GM18517 (cell line): ENCODE results near the gene DNAJC12.
"Not testable (repeated sequence)": the region's sequence is repeated elsewhere in the genome, so short reads cannot be mapped to it uniquely, and the experiment has no call there.

Experiments used
- ATAC-seq: cut with Tn5 transposase; IDR thresholded peaks from one replicate; pipeline ENCODE4 v1.9.1; 2021; ENCODE audit warnings: mild to moderate bottlenecking, moderate library complexity; ENCODE audit not compliant: unreplicated experiment

Gene DNAJC12

DNA sequence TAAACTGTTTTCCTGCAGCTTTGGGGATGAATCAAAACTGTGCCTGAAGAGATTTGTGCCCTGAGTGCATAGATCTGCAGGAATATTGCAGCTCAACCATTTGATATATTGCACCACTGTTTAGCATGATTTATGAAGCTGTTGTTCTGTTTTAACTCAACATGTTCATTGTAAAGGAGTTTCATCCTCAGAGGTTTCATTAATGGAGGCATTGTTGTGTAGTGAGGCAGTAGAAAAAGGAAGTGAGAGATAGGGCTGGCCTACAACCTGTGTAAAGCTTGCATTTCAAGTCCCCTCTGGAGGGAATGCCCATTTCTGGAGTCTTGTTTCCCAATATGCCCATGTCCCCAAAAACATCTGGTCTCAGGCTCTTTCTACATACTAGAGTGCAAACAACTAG lies 67.5 kb downstream of the DNAJC12 start:
- peak; percentile 70 for ATAC-seq

DNA sequence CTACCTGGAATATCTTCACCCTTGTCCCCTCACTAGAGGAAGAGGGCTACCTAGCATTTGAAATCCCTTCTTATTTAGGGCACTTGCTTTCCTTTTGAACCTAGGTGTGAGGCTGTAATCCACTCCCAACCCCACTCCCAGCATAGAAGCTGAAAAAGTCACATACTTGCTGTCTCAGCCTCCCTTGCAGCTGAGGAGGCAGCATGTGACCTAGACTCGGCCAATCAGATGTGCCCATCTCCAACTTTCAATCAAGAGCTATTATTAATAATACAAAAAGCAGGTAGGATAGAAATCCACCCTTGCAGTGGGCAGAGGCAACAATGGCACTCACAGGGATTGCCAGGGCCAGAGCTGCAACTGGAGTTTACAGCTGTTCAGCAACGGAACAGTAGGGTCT lies 70.7 kb downstream of the DNAJC12 start:
- ATAC-seq: no peak

DNA sequence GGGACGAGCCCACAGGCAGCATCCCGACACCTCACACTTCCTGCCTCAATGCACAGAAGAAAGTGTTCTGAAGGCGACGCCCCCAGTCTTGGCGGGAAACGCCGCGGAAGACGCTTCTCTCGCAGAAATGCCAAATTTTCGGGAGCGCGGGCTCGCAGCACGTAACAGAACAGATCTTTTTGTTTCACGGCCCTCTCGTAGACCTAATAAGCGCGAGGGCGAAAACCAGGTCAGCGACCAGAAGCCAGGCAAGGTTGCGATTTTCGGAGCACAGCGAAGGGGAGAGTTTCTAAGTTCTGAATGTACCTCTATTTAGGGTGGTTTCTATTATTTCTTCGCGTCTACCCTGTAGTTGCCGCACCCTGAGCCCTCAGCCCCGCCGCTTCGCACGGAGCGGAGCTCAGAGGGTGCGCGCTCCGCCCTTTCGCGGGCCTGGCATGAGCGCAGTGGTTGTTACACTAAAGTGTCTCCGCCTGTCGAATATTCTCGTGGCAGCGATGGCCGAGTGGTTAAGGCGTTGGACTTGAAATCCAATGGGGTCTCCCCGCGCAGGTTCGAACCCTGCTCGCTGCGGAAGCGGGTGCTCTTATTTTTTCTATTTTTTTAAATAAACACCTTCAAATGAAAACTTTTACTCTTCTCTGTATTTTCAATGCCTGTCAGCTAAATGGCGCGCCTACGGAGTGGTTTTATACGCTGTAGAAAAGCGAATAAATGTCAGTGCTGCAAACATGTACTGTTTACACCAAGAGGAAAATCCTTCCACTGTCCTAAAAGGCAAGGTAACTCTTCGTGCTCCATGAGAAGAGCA lies 73.8 kb downstream of the DNAJC12 start:
- ATAC-seq: peak; percentile 91

DNA sequence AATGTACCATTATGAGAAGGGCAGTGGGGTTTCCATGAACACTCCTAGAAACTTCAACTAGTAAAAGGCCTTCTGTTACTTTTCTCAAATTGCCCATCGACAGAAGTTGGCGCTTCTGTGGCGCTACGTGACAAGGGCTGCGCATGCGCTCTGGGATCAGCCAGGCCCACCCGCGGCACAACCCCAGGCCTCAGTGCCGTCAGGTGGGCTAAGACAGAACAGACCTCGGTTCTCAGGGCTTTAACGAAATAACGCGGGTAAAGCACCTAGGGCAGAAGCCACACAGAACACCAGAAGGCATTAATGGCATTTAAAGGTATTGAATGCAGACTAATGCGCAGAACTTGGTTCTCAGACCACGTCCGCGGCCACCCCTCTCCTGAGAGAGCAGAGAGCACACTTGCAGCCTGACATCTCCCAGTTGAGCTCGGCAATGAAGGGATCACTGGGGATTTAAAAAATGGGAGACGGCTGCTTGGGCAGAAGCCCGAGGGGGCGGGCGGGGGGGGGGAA lies 74.4 kb downstream of the DNAJC12 start:
- ATAC-seq: peak; percentile 26

DNA sequence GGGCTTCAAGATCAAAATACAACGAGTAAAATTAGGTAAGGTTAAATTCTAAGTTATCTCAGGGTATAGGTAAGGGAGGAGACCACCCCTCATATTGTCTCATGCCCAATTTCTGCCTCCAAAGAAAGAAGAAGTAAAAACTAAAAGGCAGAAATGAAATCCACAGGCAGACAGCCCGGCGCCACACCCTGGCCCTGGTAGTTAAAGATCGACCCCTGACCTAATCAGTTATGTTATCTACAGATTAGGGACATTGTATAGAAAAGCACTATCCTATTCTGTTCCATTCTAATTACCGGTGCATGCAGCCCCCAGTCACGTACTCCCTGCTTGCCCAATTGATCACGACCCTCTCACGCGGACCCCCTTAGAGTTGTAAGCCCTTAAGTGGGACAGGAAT lies 75.4 kb downstream of the DNAJC12 start:
- not testable (repeated sequence) for ATAC-seq

DNA sequence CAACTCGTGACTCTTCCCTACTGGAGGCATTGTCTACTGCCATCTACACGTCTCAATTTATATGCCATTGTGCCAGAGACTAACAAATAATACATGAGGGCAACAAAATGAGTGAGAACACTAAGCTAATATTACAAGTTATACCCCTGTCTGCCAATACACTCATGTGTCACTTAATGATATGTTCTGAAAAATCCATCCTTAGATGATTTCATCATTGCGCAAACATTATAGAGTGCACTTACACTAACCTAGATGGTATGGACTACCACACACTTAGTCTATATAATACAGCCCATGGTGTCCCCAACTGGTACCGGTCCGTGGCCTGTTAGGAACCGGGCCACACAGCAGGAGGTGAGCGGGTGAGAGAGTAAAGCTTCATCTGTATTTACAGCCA lies 77.7 kb downstream of the DNAJC12 start:
- ATAC-seq: no peak
